Sigmoid colon (tissue), 7 donors: ENCODE measurements around the gene CPB1. TPM values are rescaled to one million over a fixed set of nuclear protein-coding genes. Genes with fewer than 3 reads are reported as not detected.

Experiments used
- DNase-seq: peaks from one replicate; pipeline ENCODE4 v3.0.0-alpha.2; 2019
- H3K27ac ChIP-seq, 4 donors: fragments of 200-600 bp; sonication (generic); one replicate each; pipeline ENCODE4 v1.5.1; 2016 to 2019; ENCODE audit warnings: mild to moderate bottlenecking in 1 of 4
- H3K27me3 ChIP-seq, 3 donors: fragments of 200-600 bp; sonication (generic); one replicate each; pipeline ENCODE4 v1.5.1; 2019; ENCODE audit warnings: mild to moderate bottlenecking in 1 of 3
- H3K36me3 ChIP-seq, 4 donors: fragments of 200-600 bp; sonication (generic); one replicate each; pipeline ENCODE4 v1.5.1; 2016 to 2019
- H3K4me1 ChIP-seq, 4 donors: fragments of 200-600 bp; sonication (generic); one replicate each; pipeline ENCODE4 v1.5.1; 2017 to 2019
- H3K4me3 ChIP-seq, 4 donors: fragments of 200-600 bp; sonication (generic); one replicate each; pipeline ENCODE4 v1.5.1; 2017 to 2019; ENCODE audit warnings: mild to moderate bottlenecking in 2 of 4, moderate library complexity in 1 of 4
- H3K9me3 ChIP-seq, 4 donors: fragments of 200-600 bp in 3 of 4; sonication (generic) in 3 of 4; one replicate each; pipeline versions ENCODE4 v1.5.1 to v1.6.1; 2013 to 2019
- CTCF ChIP-seq, 4 experiments: fragments of 450-650 bp in 3 of 4; fragments of 200-600 bp in 1 of 4; IDR thresholded peaks; one replicate each; pipeline ENCODE4 v1.5.1; 2016 to 2019; ENCODE audit warnings: antibody characterized with exemption in 4 of 4, mild to moderate bottlenecking in 3 of 4, moderate library complexity in 2 of 4
- EP300 ChIP-seq, 4 donors: sonication (generic); formaldehyde crosslinking; IDR thresholded peaks; one replicate each; pipeline ENCODE4 v1.6.1; 2017; ENCODE audit warnings: antibody characterized with exemption in 4 of 4
- POLR2A ChIP-seq, 2 donors: fragments of 450-650 bp; IDR thresholded peaks; one replicate each; pipeline ENCODE4 v1.6.1; 2016; ENCODE audit warnings: antibody characterized with exemption in 2 of 2, mild to moderate bottlenecking in 2 of 2, moderate library complexity in 2 of 2
- POLR2AphosphoS5 ChIP-seq, 4 donors: sonication (generic); formaldehyde crosslinking; IDR thresholded peaks; one replicate each; pipeline ENCODE4 v1.6.1; 2017; ENCODE audit warnings: antibody characterized with exemption in 4 of 4
- WGBS, 2 donors: extraction: QIAGEN DNeasy Blood & Tissue Kit; methylation state at CpG; one replicate each; pipeline ENCODE4 v1.1.7; 2013; 5-methylcytosine and 5-hydroxymethylcytosine counted together
- intact Hi-C: fragments of 100-400 bp; cut with DNase I; formaldehyde crosslinking; loops from one replicate; pipeline ENCODE4 v1.15.1; 2023
- polyA plus RNA-seq, 3 donors: library from polyadenylated mRNA; stranded (reverse); fragments of 200-250 nt; gene quantifications; one replicate each; pipeline ENCODE4 v1.2.3, GENCODE V29; 2013
- total RNA-seq, 4 donors: library from RNA; depleted of rRNA; stranded (reverse); fragments of >200 nt; gene quantifications; one replicate each; pipeline ENCODE4 v1.1.0, GENCODE V29; 2016
- donor health status: healthy with polysubstance abuse.
- donor health status: Bipolar disorder and iron deficiency.
- donor health status: healthy.

CPB1 gene
- total and polyA plus RNA-seq, 7 donors: 0.22 to 11.4 (median 2.0) TPM; not detected in 3

- no peak for TF ChIP-seq CTCF (IDR thresholded peaks at IDR 0.05)
- TF ChIP-seq POLR2AphosphoS5 (IDR thresholded peaks at IDR 0.05): no peak
- no peak for TF ChIP-seq POLR2A (IDR thresholded peaks at IDR 0.05)
- no peak for TF ChIP-seq EP300 (IDR thresholded peaks at IDR 0.05)
- 19 to 50% methylated on average over 1 of the region's 1 CpG for WGBS, 2 donors
- H3K36me3 ChIP-seq: no peaks in the 10 kb centered on the region
- no peaks in the 10 kb centered on the region for H3K9me3 ChIP-seq
- no peak for DNase-seq
- no peak overlapping the region for H3K27ac ChIP-seq
- no peaks in the 10 kb centered on the region for H3K27me3 ChIP-seq
- intact Hi-C loops: no loop called here
- H3K4me3 ChIP-seq: no peak overlapping the region
- no peaks in the 10 kb centered on the region for H3K4me1 ChIP-seq
Observed at GRCh38 chr3:148796799-148797198, 30.8 kb upstream of the CPB1 start.

- Histone ChIP-seq H3K27ac (no peak overlapping the region), H3K4me3 (no peak overlapping the region), H3K4me1 (no peaks in the 10 kb centered on the region), H3K36me3 (no peaks in the 10 kb centered on the region), H3K9me3 (no peaks in the 10 kb centered on the region), H3K27me3 (no peaks in the 10 kb centered on the region)
- intact Hi-C loops: no loop called here
- 89 to 91% methylated on average over 2 of the region's 2 CpGs for WGBS, 2 donors
- no peak for TF ChIP-seq POLR2A (IDR thresholded peaks at IDR 0.05)
- TF ChIP-seq EP300 (IDR thresholded peaks at IDR 0.05): no peak
- TF ChIP-seq POLR2AphosphoS5 (IDR thresholded peaks at IDR 0.05): no peak
- no peak for TF ChIP-seq CTCF (IDR thresholded peaks at IDR 0.05)
- no peak for DNase-seq
Observed at GRCh38 chr3:148797795-148798194, 29.8 kb upstream of the CPB1 start.

GRCh38 chr3:148800414-148800813, 27.2 kb upstream of the CPB1 start:
- DNase-seq: no peak
- Histone ChIP-seq H3K27ac (no peak overlapping the region), H3K36me3 (no peaks in the 10 kb centered on the region), H3K27me3 (no peaks in the 10 kb centered on the region), H3K9me3 (no peaks in the 10 kb centered on the region), H3K4me3 (no peak overlapping the region), H3K4me1 (no peaks in the 10 kb centered on the region)
- TF ChIP-seq POLR2AphosphoS5 (IDR thresholded peaks at IDR 0.05) (no peak), EP300 (IDR thresholded peaks at IDR 0.05) (no peak), CTCF (IDR thresholded peaks at IDR 0.05) (no peak), POLR2A (IDR thresholded peaks at IDR 0.05) (no peak)
- 93% methylated on average over 1 of the region's 1 CpG for WGBS, 2 donors
- intact Hi-C loops: no loop called here

GRCh38 chr3:148809835-148810234, 17.8 kb upstream of the CPB1 start:
- intact Hi-C loops: no loop called here
- H3K4me1 ChIP-seq: no peaks in the 10 kb centered on the region
- no peak overlapping the region for H3K4me3 ChIP-seq
- no peaks in the 10 kb centered on the region for H3K27me3 ChIP-seq
- no peak for DNase-seq
- TF ChIP-seq CTCF (IDR thresholded peaks at IDR 0.05) (no peak), POLR2AphosphoS5 (IDR thresholded peaks at IDR 0.05) (no peak), EP300 (IDR thresholded peaks at IDR 0.05) (no peak), POLR2A (IDR thresholded peaks at IDR 0.05) (no peak)
- no peak overlapping the region for H3K27ac ChIP-seq
- WGBS, 2 donors: 72 to 77% methylated on average over 2 of the region's 2 CpGs
- H3K9me3 ChIP-seq: no peaks in the 10 kb centered on the region
- H3K36me3 ChIP-seq: no peaks in the 10 kb centered on the region
